Measurements from ENCODE around the gene STARD5. TPM values are rescaled to one million over a fixed set of nuclear protein-coding genes. Genes with fewer than 3 reads are reported as not detected.

STARD5 gene
- total and polyA plus RNA-seq, 10 donors: 6.4 to 18.9 (median 10.9) TPM

DNA sequence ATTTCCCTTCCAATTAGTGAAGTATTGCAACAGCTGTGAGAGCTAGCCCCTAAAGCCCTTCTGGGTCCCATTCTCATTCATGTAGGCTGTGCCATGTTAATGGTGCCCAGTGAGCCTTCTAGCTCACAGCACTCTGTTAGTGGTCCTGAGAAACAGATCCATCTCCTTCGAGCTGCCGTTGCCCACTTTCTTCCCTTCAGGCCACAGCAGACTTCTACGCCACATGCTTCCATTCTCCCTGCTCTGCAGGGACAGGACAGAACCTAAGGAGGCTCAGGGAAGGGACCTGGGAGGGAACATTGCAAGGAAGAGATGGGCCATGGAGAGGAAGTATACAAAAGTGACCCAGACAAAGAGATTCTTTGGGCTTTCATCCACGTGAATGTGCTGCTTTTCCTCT is 11.7 kb upstream of the STARD5 start:
- H3K4me1 ChIP-seq: peaks cover 0 to 21% (median 0%) of the 10 kb centered on the region in 6 donors
- no peaks in the 10 kb centered on the region for H3K9me3 ChIP-seq
- TF ChIP-seq POLR2A (IDR thresholded peaks at IDR 0.05) (no peak), POLR2AphosphoS5 (IDR thresholded peaks at IDR 0.05) (no peak)
- TF ChIP-seq, protein P1, sequence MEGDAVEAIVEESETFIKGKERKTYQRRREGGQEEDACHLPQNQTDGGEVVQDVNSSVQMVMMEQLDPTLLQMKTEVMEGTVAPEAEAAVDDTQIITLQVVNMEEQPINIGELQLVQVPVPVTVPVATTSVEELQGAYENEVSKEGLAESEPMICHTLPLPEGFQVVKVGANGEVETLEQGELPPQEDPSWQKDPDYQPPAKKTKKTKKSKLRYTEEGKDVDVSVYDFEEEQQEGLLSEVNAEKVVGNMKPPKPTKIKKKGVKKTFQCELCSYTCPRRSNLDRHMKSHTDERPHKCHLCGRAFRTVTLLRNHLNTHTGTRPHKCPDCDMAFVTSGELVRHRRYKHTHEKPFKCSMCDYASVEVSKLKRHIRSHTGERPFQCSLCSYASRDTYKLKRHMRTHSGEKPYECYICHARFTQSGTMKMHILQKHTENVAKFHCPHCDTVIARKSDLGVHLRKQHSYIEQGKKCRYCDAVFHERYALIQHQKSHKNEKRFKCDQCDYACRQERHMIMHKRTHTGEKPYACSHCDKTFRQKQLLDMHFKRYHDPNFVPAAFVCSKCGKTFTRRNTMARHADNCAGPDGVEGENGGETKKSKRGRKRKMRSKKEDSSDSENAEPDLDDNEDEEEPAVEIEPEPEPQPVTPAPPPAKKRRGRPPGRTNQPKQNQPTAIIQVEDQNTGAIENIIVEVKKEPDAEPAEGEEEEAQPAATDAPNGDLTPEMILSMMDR (IDR thresholded peaks at IDR 0.05 in 8 of 11, conservative IDR thresholded peaks at IDR 0.05 in 3 of 11): no peak
- H3K27me3 ChIP-seq (replicated peaks in 1 of 7): no peaks in the 10 kb centered on the region
- H3K36me3 ChIP-seq: peaks cover 0 to 10% (median 0%) of the 10 kb centered on the region in 6 donors
- intact Hi-C loops (cut with DNase I; ENCODE audit: low total_unique reads): loop anchor here (5.0 kb wide), 1 partner anchor 58 kb away; no protein-coding TSS in a partner anchor
- DNase-seq: no peak
- 85 to 98% (median 91%) methylated on average over 4 of the region's 4 CpGs for WGBS, 5 donors
- H3K27ac ChIP-seq: no peak overlapping the region
- no peak overlapping the region for H3K4me3 ChIP-seq

DNA sequence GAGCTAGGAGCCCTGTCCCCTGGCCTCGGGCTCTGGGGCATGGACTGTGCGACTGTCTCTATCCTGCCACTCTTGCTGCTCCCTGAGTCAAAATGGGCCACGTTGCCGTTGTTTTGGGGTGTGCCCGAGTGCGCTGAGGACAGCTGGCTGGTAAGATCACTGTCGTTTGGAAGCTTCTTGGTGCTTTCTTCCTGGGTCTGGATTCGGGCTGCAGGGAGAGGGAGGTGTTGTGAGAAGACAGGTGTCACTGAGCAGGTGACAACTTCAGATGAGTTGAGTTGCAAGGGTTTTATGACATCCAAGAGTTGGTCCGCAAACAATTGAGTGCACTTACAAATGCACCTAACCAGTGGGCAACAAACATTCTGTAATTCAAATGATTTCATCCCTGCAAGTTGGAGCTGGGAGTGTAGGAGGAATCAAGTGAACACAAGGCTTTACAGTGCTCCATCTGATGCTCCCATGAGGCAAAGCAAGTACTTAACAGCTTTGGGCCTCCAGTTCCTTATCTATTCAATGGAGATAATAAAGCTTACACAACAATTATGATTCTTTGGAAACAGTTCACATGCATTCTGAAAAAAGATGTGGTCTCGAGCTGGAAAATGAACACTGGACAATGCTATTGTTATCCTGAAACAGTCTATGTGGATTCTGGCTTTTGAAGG is 11.0 kb upstream of the STARD5 start:
- H3K36me3 ChIP-seq: peaks cover 0 to 10% (median 0%) of the 10 kb centered on the region in 6 donors
- intact Hi-C loops (cut with DNase I; ENCODE audit: low total_unique reads): loop anchor here (5.0 kb wide), 1 partner anchor 58 kb away; no protein-coding TSS in a partner anchor
- H3K27me3 ChIP-seq (replicated peaks in 1 of 7): no peaks in the 10 kb centered on the region
- H3K4me3 ChIP-seq: no peak overlapping the region
- DNase-seq: no peak
- H3K9me3 ChIP-seq: no peaks in the 10 kb centered on the region
- H3K27ac ChIP-seq: no peak overlapping the region
- H3K4me1 ChIP-seq: peaks cover 0 to 22% (median 0%) of the 10 kb centered on the region in 6 donors
- 90 to 95% (median 94%) methylated on average over 10 of the region's 10 CpGs for WGBS, 5 donors
- no peak for TF ChIP-seq POLR2AphosphoS5 (IDR thresholded peaks at IDR 0.05)
- TF ChIP-seq POLR2A (IDR thresholded peaks at IDR 0.05): no peak
- TF ChIP-seq, protein P1 (IDR thresholded peaks at IDR 0.05 in 8 of 11, conservative IDR thresholded peaks at IDR 0.05 in 3 of 11): no peak

DNA sequence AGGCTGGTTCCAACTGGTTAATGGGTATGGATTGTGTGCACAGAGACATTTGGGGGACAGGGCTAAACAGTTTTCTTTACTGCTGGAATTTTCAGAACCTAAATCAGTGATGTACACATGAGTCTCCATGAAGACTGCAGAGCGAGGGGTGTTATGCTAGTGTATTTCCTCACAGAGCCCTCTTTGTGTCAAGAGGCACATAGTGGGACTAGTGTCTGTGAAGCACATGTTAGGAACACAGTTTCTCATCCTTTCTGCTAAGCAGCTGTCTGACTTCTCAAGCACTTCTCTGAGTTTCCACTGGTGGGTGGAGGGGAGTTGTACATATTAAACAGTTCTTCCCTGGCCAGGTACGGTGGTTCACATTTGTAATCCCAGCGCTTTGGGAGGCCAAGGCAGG is 9.4 kb upstream of the STARD5 start:
- Histone ChIP-seq H3K9me3 (no peaks in the 10 kb centered on the region), H3K4me3 (no peak overlapping the region), H3K36me3 (peaks cover 0 to 10% (median 0%) of the 10 kb centered on the region in 6 donors), H3K27me3 (replicated peaks in 1 of 7) (no peaks in the 10 kb centered on the region), H3K4me1 (peaks cover 0 to 21% (median 0%) of the 10 kb centered on the region in 6 donors), H3K27ac (no peak overlapping the region)
- TF ChIP-seq POLR2AphosphoS5 (IDR thresholded peaks at IDR 0.05) (no peak), POLR2A (IDR thresholded peaks at IDR 0.05) (no peak)
- TF ChIP-seq, protein P1 (IDR thresholded peaks at IDR 0.05 in 8 of 11, conservative IDR thresholded peaks at IDR 0.05 in 3 of 11): no peak
- 88 to 96% (median 92%) methylated on average over 3 of the region's 3 CpGs for WGBS, 5 donors
- intact Hi-C loops (cut with DNase I; ENCODE audit: low total_unique reads): no loop called here
- no peak for DNase-seq

DNA sequence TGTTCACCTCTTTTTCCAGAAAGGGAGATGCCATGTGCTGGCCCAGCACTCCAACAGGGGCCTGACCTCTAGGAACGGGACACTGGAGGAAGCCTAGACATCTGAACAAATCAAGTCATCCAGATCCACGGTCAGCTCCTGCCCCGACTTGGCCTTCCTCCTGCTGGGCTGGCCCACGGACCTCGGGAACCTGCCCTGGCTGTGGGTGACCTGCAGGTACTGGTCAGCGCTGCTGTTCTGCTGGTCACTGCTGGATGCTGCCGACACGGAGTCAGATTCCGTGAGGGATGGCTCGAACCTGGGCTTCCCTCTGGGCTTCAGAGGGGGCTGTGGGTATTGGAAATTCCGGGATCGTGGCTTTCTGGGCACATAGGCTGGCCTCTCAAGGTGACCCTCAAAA is 8.4 kb upstream of the STARD5 start:
- Histone ChIP-seq H3K9me3 (no peaks in the 10 kb centered on the region), H3K36me3 (peaks cover 0 to 10% (median 0%) of the 10 kb centered on the region in 6 donors), H3K27ac (no peak overlapping the region), H3K4me3 (no peak overlapping the region), H3K4me1 (peaks cover 0 to 21% (median 0%) of the 10 kb centered on the region in 6 donors), H3K27me3 (replicated peaks in 1 of 7) (no peaks in the 10 kb centered on the region)
- TF ChIP-seq POLR2AphosphoS5 (IDR thresholded peaks at IDR 0.05) (no peak), POLR2A (IDR thresholded peaks at IDR 0.05) (no peak)
- TF ChIP-seq, protein P1 (IDR thresholded peaks at IDR 0.05 in 8 of 11, conservative IDR thresholded peaks at IDR 0.05 in 3 of 11): no peak
- intact Hi-C loops (cut with DNase I; ENCODE audit: low total_unique reads): no loop called here
- DNase-seq: no peak
- WGBS, 5 donors: 96 to 98% (median 96%) methylated on average over 9 to 12 of the region's 12 CpGs
